Suppressor macrophage treated with lipopolysaccharide for 1 hour (primary cell): ENCODE data around the gene PIAS1.
"Not testable (repeated sequence)": the region's sequence is repeated elsewhere in the genome, so short reads cannot be mapped to it uniquely, and the experiment has no call there.

Source experiments
- DNase-seq, 3 donors: peaks; one replicate each; pipeline ENCODE4 v3.0.0-alpha.2; 2020 to 2022

Gene PIAS1

GRCh38 chr15:68053701-68054627 lies at the start of gene PIAS1:
Gene PIAS1 (plus strand): TSS chr15:68054315. CDS start chr15:68054327, 12 bp downstream.
- DNase-seq, result peak; percentile 95 to 98 (median 97)

DNA sequence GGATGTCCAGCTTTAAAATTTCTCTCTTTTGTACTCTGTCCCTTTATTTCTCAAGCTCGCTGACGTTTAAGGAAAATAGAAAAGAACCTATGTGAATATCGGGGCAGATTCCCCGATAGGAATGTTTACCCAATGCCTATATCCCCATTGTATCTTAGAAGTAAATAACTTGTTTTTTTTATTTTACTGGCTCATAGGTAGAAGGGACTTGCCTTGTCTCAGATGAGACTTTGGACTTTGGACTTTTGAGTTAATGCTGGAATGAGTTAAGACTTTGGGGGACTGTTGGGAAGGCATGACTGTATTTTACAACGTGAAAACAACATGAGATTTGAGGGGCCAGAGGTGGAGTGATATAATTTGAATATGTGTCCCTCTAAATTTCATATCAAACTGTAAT lies 46.5 kb upstream of the PIAS1 start:
- DNase-seq, result not testable (repeated sequence)

DNA sequence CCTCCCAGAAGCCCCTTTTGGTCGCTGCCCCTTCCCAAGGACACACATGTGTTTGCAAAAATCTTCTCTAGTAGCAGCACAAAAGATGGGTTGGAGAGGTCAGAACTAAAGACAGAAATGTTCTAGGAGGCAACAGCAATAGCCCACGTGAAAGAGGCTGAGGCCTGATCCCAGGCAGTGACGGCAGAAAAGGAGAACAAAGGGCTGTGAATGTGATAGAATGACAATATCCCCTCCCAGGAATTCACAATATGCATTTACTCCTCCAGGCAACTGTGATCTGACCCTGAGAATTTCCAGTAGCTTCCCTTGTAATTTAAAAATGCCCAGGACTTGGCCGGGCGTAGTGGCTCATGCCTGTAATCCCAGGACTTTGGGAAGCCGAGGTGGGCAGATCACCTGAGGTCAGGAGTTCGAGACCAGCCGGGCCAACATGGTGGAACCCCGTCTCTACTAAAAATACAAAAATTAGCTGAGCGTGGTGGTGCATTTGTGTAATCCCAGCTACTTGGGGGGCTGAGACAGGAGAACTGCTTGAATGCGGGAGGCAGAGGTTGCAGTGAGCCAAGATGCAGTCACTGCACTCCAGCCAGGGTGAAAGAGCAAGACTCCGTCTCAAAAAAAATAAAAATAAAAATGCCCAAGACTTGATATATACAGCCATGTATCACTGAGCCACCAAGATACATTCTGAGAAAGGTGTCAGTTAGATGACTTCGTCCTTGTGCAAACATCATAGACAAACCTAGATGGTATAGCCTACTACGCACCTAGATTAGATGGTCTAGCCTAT lies 43.6 kb upstream of the PIAS1 start:
- DNase-seq, result peak in 1 of 3 donors; percentile 38

DNA sequence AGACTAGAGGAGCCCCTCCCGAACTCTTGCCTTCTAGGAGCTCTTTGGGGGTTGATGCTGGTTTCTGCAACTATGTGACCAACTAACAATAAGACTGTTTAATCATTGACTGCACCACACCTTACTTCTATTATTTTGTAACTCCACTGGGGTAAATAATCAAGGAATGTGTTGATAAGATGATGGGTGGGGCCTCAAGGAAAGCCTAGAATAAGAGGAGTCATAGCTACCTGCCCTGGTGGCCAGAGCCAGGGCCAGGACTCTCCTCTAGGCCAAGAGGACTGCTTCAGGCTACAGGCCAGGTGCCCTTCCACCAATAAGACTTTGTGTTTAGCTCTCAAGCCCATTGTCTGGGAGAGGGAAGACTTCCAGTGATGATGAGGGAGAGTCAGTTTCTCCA lies 41.2 kb upstream of the PIAS1 start:
- no peak for DNase-seq

GRCh38 chr15:68014219-68014618 lies 39.9 kb upstream of the PIAS1 start:
- no peak for DNase-seq

DNA sequence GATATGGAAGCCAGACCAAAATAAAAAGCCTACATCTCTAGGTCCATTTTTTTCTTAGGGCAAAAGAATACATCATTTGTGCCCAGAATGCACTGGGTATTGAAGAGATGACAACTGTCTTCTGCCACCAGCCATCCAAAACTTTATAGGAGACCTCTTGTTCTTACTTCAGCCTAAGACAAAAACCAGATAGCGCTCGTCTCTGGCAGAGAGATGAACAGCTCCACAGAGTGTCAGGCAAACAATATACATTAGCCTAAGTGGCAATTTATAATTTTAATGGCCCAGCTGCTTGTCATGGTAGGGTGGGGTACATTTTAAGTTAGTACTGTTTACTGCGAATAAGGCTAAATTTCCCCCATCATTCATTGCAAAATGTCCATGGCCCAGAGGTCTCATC lies 38.9 kb upstream of the PIAS1 start:
- no peak for DNase-seq

DNA sequence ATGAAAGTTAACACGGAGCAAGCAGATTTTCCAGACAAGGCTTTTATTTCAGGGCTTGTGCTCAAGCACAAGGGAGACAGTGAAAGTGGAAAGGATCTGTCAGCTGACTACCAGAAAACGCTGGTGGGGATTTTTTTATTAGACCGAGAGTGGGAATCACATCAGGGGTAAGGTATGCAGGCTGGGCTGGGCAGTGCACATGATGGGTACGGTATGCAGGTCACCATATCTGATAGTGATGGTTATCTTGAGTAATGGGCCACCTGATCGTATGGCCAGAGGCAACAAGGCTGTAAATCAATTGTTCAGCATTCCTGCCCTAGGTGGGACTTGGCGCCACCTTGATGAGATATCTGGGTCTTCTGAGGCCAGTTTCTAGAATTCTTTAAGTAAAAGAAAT lies 36.9 kb upstream of the PIAS1 start:
- no peak for DNase-seq

DNA sequence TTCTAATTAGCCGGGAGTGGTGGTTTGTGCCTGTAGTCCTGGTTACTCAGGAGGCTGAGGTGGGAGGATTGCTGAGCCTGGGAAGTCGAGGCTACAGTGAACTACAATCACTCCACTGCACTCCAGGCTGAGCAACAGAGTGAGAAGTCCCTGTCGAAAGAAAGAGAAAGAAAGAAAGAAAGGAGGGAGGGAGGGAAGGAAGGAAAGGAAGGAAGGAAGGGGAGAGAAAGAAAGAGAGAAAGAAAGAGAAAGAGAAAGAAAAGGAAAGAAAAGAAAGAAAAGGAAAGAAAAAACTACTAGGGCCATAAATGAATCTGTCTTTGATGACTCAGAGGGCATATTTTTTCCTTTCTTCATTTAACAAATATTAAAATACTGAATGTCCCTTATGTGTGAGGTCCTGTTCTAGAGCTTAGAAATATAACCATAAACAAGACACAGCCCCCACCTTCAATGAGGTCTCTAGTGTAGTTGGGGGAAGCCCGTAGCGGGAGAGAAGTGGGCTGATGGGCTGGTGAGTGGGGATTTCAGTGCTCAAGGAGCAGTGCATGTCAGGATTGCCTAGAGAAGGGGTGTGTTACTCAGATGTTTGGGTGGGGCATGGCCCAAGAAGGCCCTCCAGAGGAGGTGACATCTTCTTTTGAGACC lies 35.2 kb upstream of the PIAS1 start:
- DNase-seq, result peak; percentile 41 to 58 (median 54)

DNA sequence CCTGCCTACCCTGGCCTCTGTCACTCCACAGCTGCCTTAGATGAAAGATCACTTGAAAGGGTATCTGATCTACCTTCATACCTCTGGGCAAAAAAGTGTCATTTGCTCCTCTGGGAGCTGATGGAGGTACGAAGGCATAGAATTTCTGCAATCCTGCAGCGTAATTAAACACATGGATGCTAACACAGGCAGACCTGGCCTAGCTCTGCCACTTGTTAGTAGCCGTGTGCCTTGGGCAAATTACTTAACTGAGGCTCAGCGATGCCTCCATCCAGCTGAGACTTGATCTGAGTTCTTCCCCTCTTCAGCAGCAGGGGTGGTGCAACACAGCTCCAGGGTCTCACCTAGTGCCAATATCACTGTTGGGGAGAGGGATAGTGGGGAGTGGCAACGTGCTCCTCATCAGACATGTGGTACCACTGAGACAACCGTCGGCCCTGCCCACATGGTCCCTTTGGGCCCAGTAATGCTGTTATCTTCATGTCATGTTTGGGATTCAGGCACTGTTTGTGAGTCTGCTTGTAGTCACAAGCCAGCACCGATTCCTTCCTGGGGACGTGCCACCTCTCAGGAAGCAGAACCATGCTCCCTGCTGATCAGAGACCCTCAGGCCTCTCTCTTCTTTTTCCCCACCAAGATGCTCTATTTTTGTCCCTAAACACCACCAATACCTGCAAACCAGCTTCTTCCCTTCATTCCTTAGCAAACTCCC lies 34.1 kb upstream of the PIAS1 start:
- DNase-seq, result no peak

GRCh38 chr15:68020685-68021084 lies 33.4 kb upstream of the PIAS1 start:
- DNase-seq, result no peak

GRCh38 chr15:68022061-68022460 lies 32.1 kb upstream of the PIAS1 start:
- peak; percentile 43 to 59 (median 46) for DNase-seq

- peak; percentile 26 to 33 (median 28) for DNase-seq
These were observed 30.6 kb upstream of the PIAS1 start for GRCh38 chr15:68023307-68024101.

GRCh38 chr15:68025835-68026424 lies 28.2 kb upstream of the PIAS1 start:
- no peak for DNase-seq

- DNase-seq, result no peak
These were observed 26.7 kb upstream of the PIAS1 start for GRCh38 chr15:68027388-68027787.

GRCh38 chr15:68028137-68028887 lies 25.8 kb upstream of the PIAS1 start:
- peak; percentile 38 to 58 (median 54) for DNase-seq

- DNase-seq, result no peak
These were observed 25.3 kb upstream of the PIAS1 start for GRCh38 chr15:68028888-68029207.

DNA sequence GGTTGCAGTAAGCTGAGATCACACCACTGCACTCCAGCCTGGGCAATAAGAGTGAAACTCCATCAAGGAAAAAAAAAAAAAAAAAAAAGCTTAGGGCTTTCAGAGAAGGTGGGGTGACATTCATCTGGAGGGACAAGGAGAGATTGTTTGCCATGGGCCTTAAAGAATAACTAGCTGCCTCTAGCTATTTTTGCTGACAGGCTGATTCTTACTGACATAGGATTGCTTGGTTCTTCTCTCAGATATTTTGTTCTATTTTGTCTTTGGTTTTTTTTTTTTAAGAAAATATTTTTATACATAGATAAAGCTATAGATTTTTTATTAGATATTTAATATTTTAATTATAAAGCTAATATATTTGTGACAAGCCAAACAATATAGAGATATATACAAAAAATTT lies 24.2 kb upstream of the PIAS1 start:
- no peak for DNase-seq

DNA sequence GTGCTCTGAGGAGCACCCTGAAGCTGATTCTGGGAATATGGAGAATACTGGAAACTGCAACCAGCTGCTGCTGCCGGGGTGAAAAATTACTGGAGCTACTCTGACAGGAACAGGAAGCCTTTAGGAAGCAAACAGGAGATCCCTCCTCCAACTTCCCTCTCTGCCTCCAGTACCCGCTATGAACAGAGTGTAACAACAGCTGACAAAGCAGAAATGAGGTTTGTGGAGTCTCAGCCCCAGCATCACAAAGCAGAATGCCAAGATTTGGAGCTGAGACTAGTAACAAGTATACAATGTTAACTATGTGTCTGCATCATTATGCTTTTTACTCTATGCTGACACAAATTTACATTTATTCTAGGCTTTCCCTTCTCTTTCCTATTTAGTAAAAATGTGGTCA lies 22.7 kb upstream of the PIAS1 start:
- DNase-seq, result peak; percentile 59 to 69 (median 60)

DNA sequence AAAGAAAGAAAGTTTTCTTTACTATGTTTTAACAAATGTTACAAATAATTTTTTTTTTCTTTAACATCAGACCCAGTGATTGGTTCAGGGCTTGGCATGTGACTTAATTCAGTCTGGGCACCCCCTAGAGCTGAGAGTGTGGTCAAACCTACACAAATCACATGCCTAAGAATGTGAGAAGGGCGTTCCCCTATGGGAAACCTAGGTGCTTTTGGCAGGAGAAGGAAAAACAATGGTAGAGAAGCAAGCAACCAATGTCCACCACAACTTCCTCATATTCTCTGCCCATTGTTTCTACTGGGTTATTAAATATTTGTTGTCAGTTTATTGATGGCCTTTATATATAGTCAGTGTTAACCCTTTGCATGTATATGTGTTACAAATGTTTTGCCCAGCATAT lies 21.4 kb upstream of the PIAS1 start:
- peak; percentile 84 to 88 (median 88) for DNase-seq

- no peak for DNase-seq
These were observed 20.0 kb upstream of the PIAS1 start for GRCh38 chr15:68034081-68034480.
